WTC11 (cell line): ENCODE data around the gene LRRC49. TPM values are rescaled to one million over a fixed set of nuclear protein-coding genes. Genes with fewer than 3 reads are reported as not detected.

ENCODE experiments used
- total RNA-seq: library from RNA; stranded (reverse); gene quantifications from 3 replicates; pipeline ENCODE4 v1.2.3, GENCODE V29; 2021

The LRRC49 gene
- total RNA-seq, 1 experiment from 2014 or later, result 6.9 TPM

Other genes starting within 250 kb of the LRRC49 start
- gene UACA, start 129.3 kb upstream of the LRRC49 start, total RNA-seq, result 37.3 to 44.8 TPM (median 42.7 TPM) in 3 replicates
- 14.7 to 17.5 TPM (median 15.2 TPM) in 3 replicates for gene LARP6, start 38.7 kb upstream of the LRRC49 start, total RNA-seq
- gene THAP10, start 393 bp upstream of the LRRC49 start, total RNA-seq, result 2.6 to 3.6 TPM (median 3.4 TPM) in 3 replicates
- gene THSD4, start 222.6 kb downstream of the LRRC49 start, total RNA-seq, result 7.8 to 11.7 TPM (median 8.2 TPM) in 3 replicates